ENCODE measurements around the gene AUTS2. TPM values are rescaled to one million over a fixed set of nuclear protein-coding genes. Genes with fewer than 3 reads are reported as not detected.

The AUTS2 gene
- total and polyA plus RNA-seq, 2 of the 8 experiments (the other 6 are each of a cell fraction or from before 2014, with no cell fraction given), result 25.9 to 101 TPM

- H3K4me1 ChIP-seq (replicated peaks in 1 of 4; ENCODE audit: control insufficient read depth in 3 of 4, insufficient read depth in 4 of 4, low read length in 3 of 4), result no peaks in the 10 kb centered on the region
- no peaks in the 10 kb centered on the region for H3K36me3 ChIP-seq (ENCODE audit: control insufficient read depth in 2 of 4, insufficient read depth in 4 of 4, low read length in 3 of 4)
- ChIA-PET CTCF (ENCODE audit: partially characterized antibody) (no interaction called here), POLR2A (ENCODE audit: partially characterized antibody) (no interaction called here)
- H4K5ac ChIP-seq (ENCODE audit: insufficient read length, low read depth, low read length), result no peak overlapping the region
- H3K9me3 ChIP-seq (ENCODE audit: insufficient read depth in 2 of 2, low read depth in 1 of 2, low read length in 1 of 2), result no peaks in the 10 kb centered on the region; a peak in 1 of 4 replicates
- H2BK120ac ChIP-seq (replicated peaks; ENCODE audit: low read depth, low read length), result no peak overlapping the region
- no peak overlapping the region for H2BK12ac ChIP-seq (ENCODE audit: low read depth, low read length)
- no peaks in the 10 kb centered on the region for H3K23me2 ChIP-seq (ENCODE audit: low read depth, low read length)
- DNase-seq (ENCODE audit: low read depth in 1 of 2, low spot score in 2 of 2) (no peak), FAIRE-seq (no peak)
- no peaks in the 10 kb centered on the region for H3K27me3 ChIP-seq (replicated peaks in 1 of 4; ENCODE audit: control insufficient read depth in 3 of 4, extremely low read depth in 1 of 4, insufficient read depth in 3 of 4, low read length in 3 of 4)
- no peak overlapping the region for H3K23ac ChIP-seq (ENCODE audit: insufficient read length)
- no peak overlapping the region for H4K8ac ChIP-seq (ENCODE audit: extremely low read depth, insufficient read depth, low read length)
- no peak overlapping the region for H3K18ac ChIP-seq (ENCODE audit: extremely low read depth, low read length)
- H3K27ac ChIP-seq (ENCODE audit: low read depth, low read length), result no peak overlapping the region
- no peaks in the 10 kb centered on the region for H3K79me2 ChIP-seq (ENCODE audit: control insufficient read depth in 1 of 2, insufficient read depth in 2 of 2, low read length in 2 of 2)
- H4K20me1 ChIP-seq (replicated peaks in 1 of 2; ENCODE audit: control insufficient read depth in 1 of 2, insufficient read depth in 2 of 2, low read length in 2 of 2), result no peaks in the 10 kb centered on the region
- no peak overlapping the region for H3K9ac ChIP-seq (replicated peaks in 1 of 4; ENCODE audit: extremely low read depth in 1 of 4, low read depth in 3 of 4, low read length in 3 of 4)
- no peak overlapping the region for H2BK5ac ChIP-seq (ENCODE audit: low read depth, low read length)
- H3K79me1 ChIP-seq (ENCODE audit: low read depth, low read length), result no peaks in the 10 kb centered on the region
- no peak overlapping the region for H2AFZ ChIP-seq (ENCODE audit: low read length)
- H2AK5ac ChIP-seq (ENCODE audit: low read depth, low read length), result no peak overlapping the region
- 61% methylated on average over 3 of the region's 3 CpGs; no CpG with 5 or more reads in 1 of the 2 experiments for WGBS, 2 experiments (ENCODE audit: extremely low coverage in 1 of 2, insufficient coverage in 1 of 2, insufficient read length in 1 of 2, insufficient replicate concordance in 2 of 2, low coverage in 1 of 2, low lambda C conversion rate in 2 of 2, missing lambda C conversion rate in 1 of 2)
- H3K14ac ChIP-seq (ENCODE audit: insufficient read length), result no peak overlapping the region
- no peak overlapping the region for H2BK20ac ChIP-seq (ENCODE audit: low read length)
- H3K56ac ChIP-seq (replicated peaks; ENCODE audit: insufficient read length, low read depth, low read length), result no peak overlapping the region
- H3K4me3 ChIP-seq (ENCODE audit: extremely low read depth in 1 of 4, insufficient read depth in 2 of 4, low read depth in 3 of 4, low read length in 4 of 4), result no peak overlapping the region
- H4K91ac ChIP-seq (replicated peaks; ENCODE audit: insufficient read length, low read length), result no peak overlapping the region
- no peak overlapping the region for H3K4me2 ChIP-seq (ENCODE audit: insufficient read depth in 1 of 2, low read depth in 2 of 2, low read length in 2 of 2)
- no peak overlapping the region for H3K4ac ChIP-seq (replicated peaks; ENCODE audit: insufficient read length, low read depth, low read length)
- H2BK15ac ChIP-seq (ENCODE audit: low read length), result no peak overlapping the region
- no peak for TF ChIP-seq CTBP2 (IDR thresholded peaks at IDR 0.05; ENCODE audit: borderline replicate concordance, insufficient read depth, insufficient read length, low read length)
- TF ChIP-seq CTCF (IDR thresholded peaks at IDR 0.05; ENCODE audit: control extremely low read depth in 1 of 3, insufficient read depth in 1 of 3, low read depth in 1 of 3, low read length in 3 of 3), result no peak
- TF ChIP-seq POU5F1 (IDR thresholded peaks at IDR 0.05; ENCODE audit: low read depth, low read length), result no peak
- TF ChIP-seq SRF (IDR thresholded peaks at IDR 0.05; ENCODE audit: low read depth, low read length), result no peak
- TF ChIP-seq CBX5 (IDR thresholded peaks at IDR 0.05; ENCODE audit: low read depth, low read length), result no peak
- TF ChIP-seq CHD2 (IDR thresholded peaks at IDR 0.05; ENCODE audit: low read length), result no peak
- TF ChIP-seq JUN (IDR thresholded peaks at IDR 0.05; ENCODE audit: low read depth, low read length), result no peak
- no peak for TF ChIP-seq TEAD4 (IDR thresholded peaks at IDR 0.05; ENCODE audit: low read depth, low read length)
- TF ChIP-seq KDM4A (IDR thresholded peaks at IDR 0.05; ENCODE audit: low read depth, low read length, severe bottlenecking), result no peak
- no peak for TF ChIP-seq SAP30 (IDR thresholded peaks at IDR 0.05; ENCODE audit: insufficient read depth, insufficient replicate concordance, low read length)
- no peak for TF ChIP-seq TCF12 (IDR thresholded peaks at IDR 0.05; ENCODE audit: low read depth, low read length)
- no peak for TF ChIP-seq SUZ12 (IDR thresholded peaks at IDR 0.05; ENCODE audit: low read length)
- no peak for TF ChIP-seq JUND (IDR thresholded peaks at IDR 0.05; ENCODE audit: low read length)
These were observed 953.9 kb downstream of the AUTS2 start for GRCh38 chr7:70552141-70552540.
